IMR-90 (cell line): ENCODE measurements around the gene UBE3B. TPM values are rescaled to one million over a fixed set of nuclear protein-coding genes. Genes with fewer than 3 reads are reported as not detected.
A peak's percentile ranks its signal among the peaks of the same experiment; 100 is the strongest.

Source experiments
- ATAC-seq: fragments of 200-7000 bp; cut with Tn5 transposase; 2 replicates; pipeline ENCODE4 v1.9.1; 2020; ENCODE audit warnings: low read depth, mild to moderate bottlenecking, moderate library complexity
- BruUV-seq: library from RNA; stranded (reverse); fragments of 400-500 nt; replicated peaks from 2 replicates; lab custom pipeline; 2021; lab: Mats Ljungman, UMichigan
- CTCF ChIA-PET: fragments of 300-600 bp; formaldehyde crosslinking; extraction: SDS; loops from one replicate; lab custom pipeline; 2021; ENCODE audit warnings: antibody characterized with exemption; lab: Yijun Ruan, JAX
- POLR2A ChIA-PET: fragments of 300-600 bp; sonication (Branson Sonifier 250); formaldehyde crosslinking; loops from one replicate; lab custom pipeline; 2022; ENCODE audit warnings: antibody characterized with exemption; ENCODE audit not compliant: unreplicated experiment; lab: Charles Lee
- DNase-seq: peaks from one replicate; pipeline ENCODE4 v3.0.0; 2013
- H2AFZ ChIP-seq: replicated peaks from 2 replicates; pipeline ENCODE3; 2013; ENCODE audit warnings: low read length, mild to moderate bottlenecking; ENCODE audit not compliant: poor library complexity
- H2AK5ac ChIP-seq: 2 replicates; pipeline ENCODE4 v1.6.1; 2013; ENCODE audit warnings: low read depth, low read length, inconsistent platforms
- H2AK9ac ChIP-seq: replicated peaks from 2 replicates; pipeline ENCODE3; 2013; ENCODE audit warnings: mild to moderate bottlenecking, low read depth, low read length, moderate library complexity; ENCODE audit not compliant: poor library complexity
- H2BK120ac ChIP-seq: 2 replicates; pipeline ENCODE4 v1.6.1; 2013; ENCODE audit warnings: low read depth, low read length, inconsistent platforms
- H2BK15ac ChIP-seq: 3 replicates; pipeline ENCODE4 v1.6.1; 2013; ENCODE audit warnings: low read depth, low read length, inconsistent platforms
- H2BK20ac ChIP-seq: 2 replicates; pipeline ENCODE4 v1.6.1; 2013; ENCODE audit warnings: low read depth, mild to moderate bottlenecking, inconsistent platforms, low read length, moderate library complexity
- H2BK5ac ChIP-seq: 2 replicates; pipeline ENCODE4 v1.6.1; 2013; ENCODE audit warnings: mild to moderate bottlenecking, low read depth, low read length, inconsistent platforms; ENCODE audit not compliant: poor library complexity, severe bottlenecking
- H3K14ac ChIP-seq: replicated peaks from 2 replicates; pipeline ENCODE4 v1.6.1; 2013; ENCODE audit warnings: low read depth, low read length, inconsistent platforms
- H3K18ac ChIP-seq: 2 replicates; pipeline ENCODE4 v1.6.1; 2013; ENCODE audit warnings: low read depth, low read length, control low read depth
- H3K23ac ChIP-seq: 2 replicates; pipeline ENCODE4 v1.6.1; 2013; ENCODE audit warnings: low read depth, low read length, inconsistent platforms
- H3K27ac ChIP-seq: 2 replicates; pipeline ENCODE4 v1.5.1; 2013; ENCODE audit warnings: mild to moderate bottlenecking, control low read depth, low read length; ENCODE audit not compliant: insufficient read depth
- H3K27me3 ChIP-seq: 2 replicates; pipeline ENCODE4 v1.6.1; 2013; ENCODE audit warnings: low read length; ENCODE audit not compliant: control insufficient read depth, insufficient read depth
- H3K36me3 ChIP-seq: 2 replicates; pipeline ENCODE4 v1.6.1; 2013; ENCODE audit warnings: low read length, mixed read lengths; ENCODE audit not compliant: control insufficient read depth, insufficient read depth
- H3K4ac ChIP-seq: 2 replicates; pipeline ENCODE4 v1.6.1; 2013; ENCODE audit warnings: low read depth, low read length, inconsistent platforms
- H3K4me1 ChIP-seq: 2 replicates; pipeline ENCODE4 v1.6.1; 2013; ENCODE audit warnings: low read length, mixed read lengths; ENCODE audit not compliant: control insufficient read depth, insufficient read depth
- H3K4me2 ChIP-seq: 2 replicates; pipeline ENCODE4 v1.6.1; 2013; ENCODE audit warnings: low read depth, mild to moderate bottlenecking, control low read depth, low read length, moderate library complexity
- H3K4me3 ChIP-seq: 2 replicates; pipeline ENCODE4 v1.5.1; 2013; ENCODE audit warnings: low read depth, mild to moderate bottlenecking, control low read depth, low read length, moderate library complexity; ENCODE audit not compliant: insufficient read depth
- H3K56ac ChIP-seq: 2 replicates; pipeline ENCODE4 v1.6.1; 2013; ENCODE audit warnings: low read length, inconsistent platforms; ENCODE audit not compliant: insufficient read depth; ENCODE audit errors: extremely low read depth
- H3K79me1 ChIP-seq, 2 experiments: 2 replicates each; pipeline ENCODE4 v1.6.1; 2013; ENCODE audit warnings: low read length in 2 of 2, inconsistent platforms in 1 of 2, low read depth in 1 of 2
- H3K9ac ChIP-seq: 2 replicates; pipeline ENCODE4 v1.6.1; 2013; ENCODE audit warnings: low read depth, low read length, control low read depth
- H3K9me1 ChIP-seq: 2 replicates; pipeline ENCODE4 v1.6.1; 2013; ENCODE audit warnings: low read length, inconsistent platforms; ENCODE audit not compliant: insufficient read depth
- H3K9me3 ChIP-seq: 2 replicates; pipeline ENCODE4 v1.6.1; 2013; ENCODE audit warnings: low read length; ENCODE audit not compliant: control insufficient read depth, insufficient read depth
- H4K20me1 ChIP-seq: 2 replicates; pipeline ENCODE4 v1.6.1; 2013; ENCODE audit warnings: low read length, inconsistent platforms; ENCODE audit not compliant: insufficient read depth
- H4K5ac ChIP-seq: 2 replicates; pipeline ENCODE4 v1.6.1; 2013; ENCODE audit warnings: mild to moderate bottlenecking, low read depth, low read length, control low read depth
- H4K8ac ChIP-seq, 2 experiments: 2 replicates each; pipeline ENCODE4 v1.6.1; 2013; ENCODE audit warnings: low read depth in 2 of 2, low read length in 2 of 2, control low read depth in 1 of 2, inconsistent platforms in 1 of 2
- H4K91ac ChIP-seq: 2 replicates; pipeline ENCODE4 v1.6.1; 2013; ENCODE audit warnings: low read depth, low read length, inconsistent platforms; ENCODE audit not compliant: insufficient read depth
- BHLHE40 ChIP-seq: fragments of 150-350 bp; IDR thresholded peaks from 2 replicates; pipeline ENCODE4 v1.6.1; 2016; ENCODE audit warnings: mild to moderate bottlenecking, low read depth, low read length
- CEBPB ChIP-seq: IDR thresholded peaks from 2 replicates; pipeline ENCODE4 v1.6.1; 2012; ENCODE audit warnings: low read depth, low read length, improper control_type of control experiment
- CHD1 ChIP-seq: IDR thresholded peaks from 2 replicates; pipeline ENCODE4 v1.6.1; 2012; ENCODE audit warnings: low read depth, low read length, improper control_type of control experiment
- MAZ ChIP-seq: IDR thresholded peaks from 2 replicates; pipeline ENCODE4 v1.6.1; 2012; ENCODE audit warnings: low read depth, mild to moderate bottlenecking, low read length, improper control_type of control experiment, moderate library complexity, borderline replicate concordance
- MXI1 ChIP-seq: IDR thresholded peaks from 2 replicates; pipeline ENCODE4 v1.6.1; 2012; ENCODE audit warnings: low read depth, mild to moderate bottlenecking, low read length, moderate library complexity, borderline replicate concordance
- POLR2A ChIP-seq: IDR thresholded peaks from 2 replicates; pipeline ENCODE4 v1.6.1; 2012; ENCODE audit warnings: mild to moderate bottlenecking, low read depth, low read length
- RAD21 ChIP-seq: IDR thresholded peaks from 2 replicates; pipeline ENCODE4 v1.6.1; 2012; ENCODE audit warnings: low read length, improper control_type of control experiment
- RCOR1 ChIP-seq: IDR thresholded peaks from 2 replicates; pipeline ENCODE4 v1.6.1; 2012; ENCODE audit warnings: mild to moderate bottlenecking, low read length, improper control_type of control experiment; ENCODE audit not compliant: insufficient replicate concordance
- RFX5 ChIP-seq: IDR thresholded peaks from 2 replicates; pipeline ENCODE4 v1.8.0; 2012; ENCODE audit warnings: low read depth, mild to moderate bottlenecking, low read length, moderate library complexity
- WGBS, 2 experiments: methylation state at CpG; one replicate each; pipeline versions ENCODE4 v1.1.5 to v1.1.7; 2013; ENCODE audit warnings: missing lambda C conversion rate in 2 of 2; ENCODE audit not compliant: insufficient read length in 1 of 2; ENCODE audit errors: extremely low coverage in 2 of 2; 5-methylcytosine and 5-hydroxymethylcytosine counted together
- dilution Hi-C: fragments of 300-500 bp; cut with HindIII; formaldehyde crosslinking; loops from one replicate; pipeline ENCODE4 v1.14.3; 2018; ENCODE audit warnings: low sequenced_read_pairs; ENCODE audit not compliant: unreplicated experiment
- in situ Hi-C: fragments of 300-500 bp; cut with MboI; formaldehyde crosslinking; loops from 3 replicates; pipeline ENCODE4 v1.14.3; 2019; ENCODE audit warnings: low sequenced_read_pairs, inconsistent platforms, mixed read lengths
- intact Hi-C: fragments of 100-400 bp; cut with micrococcal nuclease; formaldehyde crosslinking; loops from 2 replicates; pipeline ENCODE4 v1.10.0; 2022
- polyA plus RNA-seq, 3 experiments: library from polyadenylated mRNA; depleted of rRNA; stranded (reverse); fragments of >200 nt; gene quantifications; 2 replicates each; pipeline ENCODE4 v1.2.3, GENCODE V29; 2012; ENCODE audit warnings: low replicate concordance in 1 of 3
- total RNA-seq: library from RNA; depleted of rRNA; stranded (reverse); fragments of >200 nt; gene quantifications from 2 replicates; pipeline ENCODE4 v1.2.3, GENCODE V29; 2012
- TF ChIP-seq, protein P1 (sequence below): conservative IDR thresholded peaks from 2 replicates; pipeline ENCODE4 v1.5.1; 2012; ENCODE audit warnings: mild to moderate bottlenecking, low read depth, low read length, improper control_type of control experiment
- TF ChIP-seq, protein P2 (sequence below): fragments of 150-350 bp; IDR thresholded peaks from 2 replicates; pipeline ENCODE4 v1.6.1; 2016; ENCODE audit warnings: low read depth, mild to moderate bottlenecking, low read length, moderate library complexity, borderline replicate concordance
- TF ChIP-seq, protein P3 (sequence below): fragments of 150-350 bp; IDR thresholded peaks from 2 replicates; pipeline ENCODE4 v1.6.1; 2017; ENCODE audit warnings: mild to moderate bottlenecking, antibody characterized with exemption, low read length, low read depth

Gene UBE3B
- total and polyA plus RNA-seq, 2 of the 4 experiments (the other 2 are of a cell fraction) = 18.8 to 24.9 TPM

DNA sequence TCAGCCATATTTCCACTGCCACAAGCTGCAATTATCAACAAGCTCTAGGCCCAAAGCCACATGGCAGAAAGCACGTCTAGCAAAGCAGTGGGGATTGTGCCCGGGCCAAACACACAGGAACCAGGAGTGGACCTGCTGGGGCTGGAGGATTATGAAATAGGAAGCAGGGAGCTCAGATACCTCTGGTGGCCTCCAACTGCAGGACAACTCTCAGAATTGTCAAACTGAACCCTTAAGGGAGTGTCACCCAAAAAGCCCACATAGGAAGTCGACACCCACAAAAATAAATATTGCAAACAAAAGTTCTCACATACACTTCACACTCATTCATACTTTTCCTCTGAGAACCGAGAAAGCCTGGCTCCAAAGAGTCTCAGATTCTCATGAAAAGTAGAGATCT lies 26.5 kb upstream of the UBE3B start:
- no peak overlapping the region for H3K14ac ChIP-seq
- H3K9me1 ChIP-seq = peaks cover 13% of the 10 kb centered on the region; the same call in 1 of the 2 replicates
- 75% methylated on average over 4 of the region's 4 CpGs; no CpG with 5 or more reads in 1 of the 2 experiments for WGBS, 2 experiments
- H4K91ac ChIP-seq = no peak overlapping the region
- no peak overlapping the region for H2BK5ac ChIP-seq
- H4K5ac ChIP-seq = no peak overlapping the region
- no peak for DNase-seq
- no peak overlapping the region for H3K4ac ChIP-seq
- H4K20me1 ChIP-seq = peaks cover 39% of the 10 kb centered on the region
- peaks cover 79% of the 10 kb centered on the region for H3K36me3 ChIP-seq
- no peak overlapping the region for H3K4me3 ChIP-seq
- peaks cover 12% of the 10 kb centered on the region for H3K4me1 ChIP-seq
- H3K9me3 ChIP-seq = no peaks in the 10 kb centered on the region
- no peak overlapping the region for H4K8ac ChIP-seq
- H3K56ac ChIP-seq = no peak overlapping the region
- no peak overlapping the region for H3K18ac ChIP-seq
- no peak overlapping the region for H2BK15ac ChIP-seq
- H3K9ac ChIP-seq = no peak overlapping the region
- no peak overlapping the region for H3K23ac ChIP-seq
- no peak overlapping the region for H3K27ac ChIP-seq
- intact Hi-C loops = no loop called here
- no peak overlapping the region for H2BK120ac ChIP-seq
- no peak overlapping the region for H2AK9ac ChIP-seq
- H3K27me3 ChIP-seq = no peaks in the 10 kb centered on the region
- H3K4me2 ChIP-seq = no peak overlapping the region
- H3K79me1 ChIP-seq = peaks cover 44 to 92% of the 10 kb centered on the region in 2 experiments
- ChIA-PET CTCF (no interaction called here), POLR2A (no interaction called here)
- no peak overlapping the region for H2BK20ac ChIP-seq
- in situ Hi-C loops = no loop called here
- H2AK5ac ChIP-seq = no peak overlapping the region
- TF ChIP-seq RAD21 (no peak), RCOR1 (no peak), MAZ (no peak), BHLHE40 (no peak), MXI1 (no peak), CEBPB (no peak), POLR2A (no peak), CHD1 (no peak), RFX5 (no peak)
- TF ChIP-seq, protein P1, sequence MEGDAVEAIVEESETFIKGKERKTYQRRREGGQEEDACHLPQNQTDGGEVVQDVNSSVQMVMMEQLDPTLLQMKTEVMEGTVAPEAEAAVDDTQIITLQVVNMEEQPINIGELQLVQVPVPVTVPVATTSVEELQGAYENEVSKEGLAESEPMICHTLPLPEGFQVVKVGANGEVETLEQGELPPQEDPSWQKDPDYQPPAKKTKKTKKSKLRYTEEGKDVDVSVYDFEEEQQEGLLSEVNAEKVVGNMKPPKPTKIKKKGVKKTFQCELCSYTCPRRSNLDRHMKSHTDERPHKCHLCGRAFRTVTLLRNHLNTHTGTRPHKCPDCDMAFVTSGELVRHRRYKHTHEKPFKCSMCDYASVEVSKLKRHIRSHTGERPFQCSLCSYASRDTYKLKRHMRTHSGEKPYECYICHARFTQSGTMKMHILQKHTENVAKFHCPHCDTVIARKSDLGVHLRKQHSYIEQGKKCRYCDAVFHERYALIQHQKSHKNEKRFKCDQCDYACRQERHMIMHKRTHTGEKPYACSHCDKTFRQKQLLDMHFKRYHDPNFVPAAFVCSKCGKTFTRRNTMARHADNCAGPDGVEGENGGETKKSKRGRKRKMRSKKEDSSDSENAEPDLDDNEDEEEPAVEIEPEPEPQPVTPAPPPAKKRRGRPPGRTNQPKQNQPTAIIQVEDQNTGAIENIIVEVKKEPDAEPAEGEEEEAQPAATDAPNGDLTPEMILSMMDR = no peak
- TF ChIP-seq, protein P2, sequence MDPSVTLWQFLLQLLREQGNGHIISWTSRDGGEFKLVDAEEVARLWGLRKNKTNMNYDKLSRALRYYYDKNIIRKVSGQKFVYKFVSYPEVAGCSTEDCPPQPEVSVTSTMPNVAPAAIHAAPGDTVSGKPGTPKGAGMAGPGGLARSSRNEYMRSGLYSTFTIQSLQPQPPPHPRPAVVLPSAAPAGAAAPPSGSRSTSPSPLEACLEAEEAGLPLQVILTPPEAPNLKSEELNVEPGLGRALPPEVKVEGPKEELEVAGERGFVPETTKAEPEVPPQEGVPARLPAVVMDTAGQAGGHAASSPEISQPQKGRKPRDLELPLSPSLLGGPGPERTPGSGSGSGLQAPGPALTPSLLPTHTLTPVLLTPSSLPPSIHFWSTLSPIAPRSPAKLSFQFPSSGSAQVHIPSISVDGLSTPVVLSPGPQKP = no peak
- TF ChIP-seq, protein P3, sequence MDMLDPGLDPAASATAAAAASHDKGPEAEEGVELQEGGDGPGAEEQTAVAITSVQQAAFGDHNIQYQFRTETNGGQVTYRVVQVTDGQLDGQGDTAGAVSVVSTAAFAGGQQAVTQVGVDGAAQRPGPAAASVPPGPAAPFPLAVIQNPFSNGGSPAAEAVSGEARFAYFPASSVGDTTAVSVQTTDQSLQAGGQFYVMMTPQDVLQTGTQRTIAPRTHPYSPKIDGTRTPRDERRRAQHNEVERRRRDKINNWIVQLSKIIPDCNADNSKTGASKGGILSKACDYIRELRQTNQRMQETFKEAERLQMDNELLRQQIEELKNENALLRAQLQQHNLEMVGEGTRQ = no peak
- dilution Hi-C loops = no loop called here
- no TSS peak for BruUV-seq
- H2AFZ ChIP-seq = peak overlapping the region; percentile 1
- no peak for ATAC-seq
